22Rv1 (cell line): ENCODE results near the gene PIK3C3.

Experiments used
- ZFX ChIP-seq: fragments of 450-650 bp; IDR thresholded peaks from 2 replicates; pipeline ENCODE4 v1.6.1; 2017; ENCODE audit warnings: antibody characterized with exemption, borderline replicate concordance
- TF ChIP-seq, protein P1 (sequence below): fragments of 450-650 bp; IDR thresholded peaks from 2 replicates; pipeline ENCODE4 v1.5.1; 2017; ENCODE audit warnings: mild to moderate bottlenecking

DNA sequence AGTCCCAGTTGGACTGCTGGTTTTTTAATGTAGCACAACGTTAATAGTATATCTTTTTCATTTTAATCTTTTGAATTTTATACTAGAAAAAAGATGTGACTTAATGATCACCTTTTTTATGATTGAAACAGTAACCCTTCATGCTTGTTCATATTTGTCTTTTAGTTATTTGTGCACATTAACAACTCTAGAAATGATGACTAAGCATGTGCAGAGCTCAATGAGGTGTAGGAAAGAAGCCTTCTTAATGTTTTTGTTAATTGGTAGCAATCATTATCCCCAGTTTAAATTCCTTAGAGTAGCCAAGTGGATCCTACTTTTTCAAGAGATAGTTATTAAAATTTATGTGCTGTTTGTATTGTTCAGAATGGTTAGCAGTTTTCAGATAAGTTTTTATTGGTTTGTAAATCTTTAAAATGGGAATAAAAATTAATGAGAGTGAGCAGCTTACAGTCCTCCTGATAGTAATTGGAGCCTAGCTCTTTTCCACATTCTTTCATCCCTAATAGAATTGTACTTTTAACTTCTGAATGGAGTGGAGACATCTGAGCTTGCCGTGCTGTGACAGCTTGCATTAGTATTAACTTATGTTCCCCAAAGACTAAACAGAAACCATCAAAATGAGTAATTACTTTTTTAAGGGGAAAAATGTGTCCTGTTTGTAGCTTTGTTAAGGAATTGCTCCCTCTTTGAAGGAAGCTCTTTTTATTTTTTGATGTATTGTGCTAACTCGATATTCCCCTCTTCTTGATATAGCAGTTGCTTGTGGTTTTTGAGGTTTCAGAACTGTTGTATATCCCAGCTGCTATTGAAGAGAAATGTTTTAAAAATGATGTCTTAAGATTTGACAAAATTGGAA, 17.3 kb downstream of the PIK3C3 start:
- TF ChIP-seq, protein P1, sequence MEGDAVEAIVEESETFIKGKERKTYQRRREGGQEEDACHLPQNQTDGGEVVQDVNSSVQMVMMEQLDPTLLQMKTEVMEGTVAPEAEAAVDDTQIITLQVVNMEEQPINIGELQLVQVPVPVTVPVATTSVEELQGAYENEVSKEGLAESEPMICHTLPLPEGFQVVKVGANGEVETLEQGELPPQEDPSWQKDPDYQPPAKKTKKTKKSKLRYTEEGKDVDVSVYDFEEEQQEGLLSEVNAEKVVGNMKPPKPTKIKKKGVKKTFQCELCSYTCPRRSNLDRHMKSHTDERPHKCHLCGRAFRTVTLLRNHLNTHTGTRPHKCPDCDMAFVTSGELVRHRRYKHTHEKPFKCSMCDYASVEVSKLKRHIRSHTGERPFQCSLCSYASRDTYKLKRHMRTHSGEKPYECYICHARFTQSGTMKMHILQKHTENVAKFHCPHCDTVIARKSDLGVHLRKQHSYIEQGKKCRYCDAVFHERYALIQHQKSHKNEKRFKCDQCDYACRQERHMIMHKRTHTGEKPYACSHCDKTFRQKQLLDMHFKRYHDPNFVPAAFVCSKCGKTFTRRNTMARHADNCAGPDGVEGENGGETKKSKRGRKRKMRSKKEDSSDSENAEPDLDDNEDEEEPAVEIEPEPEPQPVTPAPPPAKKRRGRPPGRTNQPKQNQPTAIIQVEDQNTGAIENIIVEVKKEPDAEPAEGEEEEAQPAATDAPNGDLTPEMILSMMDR, result no peak
- TF ChIP-seq ZFX, result no peak
